Loucy (cell line): ENCODE results near the gene ARFIP1.

ENCODE experiments used
- H2AFZ ChIP-seq: fragments of 200-600 bp; sonication (generic); 2 replicates; pipeline ENCODE4 v1.6.0; 2016; ENCODE audit warnings: antibody characterized with exemption, mild to moderate bottlenecking, low read length, moderate library complexity
- H3F3A ChIP-seq: fragments of 200-600 bp; 2 replicates; pipeline ENCODE4 v1.6.0; 2016; ENCODE audit warnings: antibody characterized with exemption, low read depth, mild to moderate bottlenecking
- H3K27me3 ChIP-seq: fragments of 200-600 bp; sonication (generic); 2 replicates; pipeline ENCODE4 v1.6.1; 2014; ENCODE audit warnings: low read length, mild to moderate bottlenecking; ENCODE audit not compliant: insufficient read depth, poor library complexity, severe bottlenecking
- H3K36me3 ChIP-seq: fragments of 200-600 bp; sonication (generic); 2 replicates; pipeline ENCODE4 v1.6.1; 2016; ENCODE audit warnings: low read length; ENCODE audit not compliant: insufficient read depth
- H3K4me1 ChIP-seq: fragments of 200-600 bp; sonication (generic); 2 replicates; pipeline ENCODE4 v1.5.1; 2014; ENCODE audit warnings: low read length, mild to moderate bottlenecking; ENCODE audit not compliant: insufficient read depth, poor library complexity, severe bottlenecking
- H3K4me2 ChIP-seq: fragments of 200-600 bp; sonication (generic); 2 replicates; pipeline ENCODE4 v1.6.0; 2014; ENCODE audit warnings: antibody characterized with exemption, low read length, low read depth, mild to moderate bottlenecking; ENCODE audit not compliant: poor library complexity, severe bottlenecking
- H3K4me3 ChIP-seq: fragments of 200-600 bp; sonication (generic); 2 replicates; pipeline ENCODE4 v1.5.1; 2014; ENCODE audit warnings: low read length, mild to moderate bottlenecking, mixed read lengths; ENCODE audit not compliant: poor library complexity, severe bottlenecking
- H3K79me2 ChIP-seq: fragments of 200-600 bp; sonication (generic); 2 replicates; pipeline ENCODE4 v1.6.1; 2014; ENCODE audit warnings: low read length; ENCODE audit not compliant: insufficient read depth
- H3K9ac ChIP-seq: fragments of 200-600 bp; sonication (generic); 2 replicates; pipeline ENCODE4 v1.6.0; 2014; ENCODE audit warnings: mild to moderate bottlenecking, low read depth, low read length, moderate library complexity; ENCODE audit not compliant: poor library complexity, severe bottlenecking
- H3K9me2 ChIP-seq: fragments of 200-600 bp; sonication (generic); replicated peaks from 2 replicates; pipeline ENCODE4 v1.6.1; 2016; ENCODE audit warnings: low read depth, low read length, mixed read lengths
- H3K9me3 ChIP-seq: fragments of 200-600 bp; sonication (generic); 2 replicates; pipeline ENCODE4 v1.6.1; 2014; ENCODE audit warnings: mild to moderate bottlenecking, antibody characterized with exemption, low read length, low read depth; ENCODE audit not compliant: insufficient read depth
- H4K20me1 ChIP-seq: fragments of 200-600 bp; sonication (generic); 2 replicates; pipeline ENCODE4 v1.6.0; 2014; ENCODE audit warnings: antibody characterized with exemption, low read length, mild to moderate bottlenecking; ENCODE audit not compliant: insufficient read depth, poor library complexity, severe bottlenecking
- CTCF ChIP-seq: fragments of 200-600 bp; sonication (generic); conservative IDR thresholded peaks from 2 replicates; pipeline ENCODE4 v1.5.1; 2014; ENCODE audit warnings: mild to moderate bottlenecking, antibody characterized with exemption, low read length
- EZH2phosphoT487 ChIP-seq: fragments of 200-600 bp; IDR thresholded peaks from 2 replicates; pipeline ENCODE4 v1.6.1; 2018; ENCODE audit warnings: antibody characterized with exemption, mild to moderate bottlenecking, moderate library complexity, borderline replicate concordance

Gene ARFIP1

GRCh38 chr4:152945639-152946038 is 165.9 kb downstream of the ARFIP1 start:
- no peak overlapping the region for H3K4me3 ChIP-seq
- no peaks in the 10 kb centered on the region for H4K20me1 ChIP-seq

GRCh38 chr4:152946446-152946845 is 166.7 kb downstream of the ARFIP1 start:
- H3K79me2 ChIP-seq = no peaks in the 10 kb centered on the region
- H4K20me1 ChIP-seq = no peaks in the 10 kb centered on the region
- no peak overlapping the region for H3K4me2 ChIP-seq
- H3K9me2 ChIP-seq = no peaks in the 10 kb centered on the region
- TF ChIP-seq CTCF (no peak), EZH2phosphoT487 (no peak)
- no peak overlapping the region for H3K4me3 ChIP-seq
- no peaks in the 10 kb centered on the region for H3F3A ChIP-seq
- H3K9ac ChIP-seq = no peak overlapping the region
- H3K4me1 ChIP-seq = peaks cover 24% of the 10 kb centered on the region
- no peaks in the 10 kb centered on the region for H3K9me3 ChIP-seq
- no peaks in the 10 kb centered on the region for H3K27me3 ChIP-seq
- H2AFZ ChIP-seq = no peak overlapping the region
- H3K36me3 ChIP-seq = no peaks in the 10 kb centered on the region

More at GRCh38 chr4:152945639-152946038, 165.9 kb downstream of the ARFIP1 start:
- Histone ChIP-seq H3K9ac (no peak overlapping the region), H3K27me3 (no peaks in the 10 kb centered on the region), H3K9me3 (no peaks in the 10 kb centered on the region), H2AFZ (no peak overlapping the region), H3K79me2 (no peaks in the 10 kb centered on the region), H3K4me1 (peaks cover 20% of the 10 kb centered on the region), H3F3A (no peaks in the 10 kb centered on the region), H3K36me3 (no peaks in the 10 kb centered on the region), H3K9me2 (no peaks in the 10 kb centered on the region), H3K4me2 (no peak overlapping the region)
- TF ChIP-seq CTCF = no peak
- no peak for TF ChIP-seq EZH2phosphoT487

- H3K36me3 ChIP-seq = no peaks in the 10 kb centered on the region
- H3K27me3 ChIP-seq = no peaks in the 10 kb centered on the region
- H3K9me2 ChIP-seq = no peaks in the 10 kb centered on the region
- no peak overlapping the region for H2AFZ ChIP-seq
- peaks cover 27% of the 10 kb centered on the region for H3K4me1 ChIP-seq
- H3K4me2 ChIP-seq = no peak overlapping the region
- H3K4me3 ChIP-seq = no peak overlapping the region
- H3K9ac ChIP-seq = no peak overlapping the region
- no peaks in the 10 kb centered on the region for H3F3A ChIP-seq
- no peaks in the 10 kb centered on the region for H3K79me2 ChIP-seq
- no peaks in the 10 kb centered on the region for H4K20me1 ChIP-seq
- TF ChIP-seq EZH2phosphoT487 = no peak
- TF ChIP-seq CTCF = no peak
- H3K9me3 ChIP-seq = no peaks in the 10 kb centered on the region
Observed at GRCh38 chr4:152947311-152947710, 167.6 kb downstream of the ARFIP1 start.
